Measurements from ENCODE around the gene STPG3. TPM values are rescaled to one million over a fixed set of nuclear protein-coding genes. Genes with fewer than 3 reads are reported as not detected.

Gene STPG3
- total and polyA plus RNA-seq, 2 of the 13 experiments (the other 11 are each of a cell fraction or from before 2014, with no cell fraction given): not detected

DNA sequence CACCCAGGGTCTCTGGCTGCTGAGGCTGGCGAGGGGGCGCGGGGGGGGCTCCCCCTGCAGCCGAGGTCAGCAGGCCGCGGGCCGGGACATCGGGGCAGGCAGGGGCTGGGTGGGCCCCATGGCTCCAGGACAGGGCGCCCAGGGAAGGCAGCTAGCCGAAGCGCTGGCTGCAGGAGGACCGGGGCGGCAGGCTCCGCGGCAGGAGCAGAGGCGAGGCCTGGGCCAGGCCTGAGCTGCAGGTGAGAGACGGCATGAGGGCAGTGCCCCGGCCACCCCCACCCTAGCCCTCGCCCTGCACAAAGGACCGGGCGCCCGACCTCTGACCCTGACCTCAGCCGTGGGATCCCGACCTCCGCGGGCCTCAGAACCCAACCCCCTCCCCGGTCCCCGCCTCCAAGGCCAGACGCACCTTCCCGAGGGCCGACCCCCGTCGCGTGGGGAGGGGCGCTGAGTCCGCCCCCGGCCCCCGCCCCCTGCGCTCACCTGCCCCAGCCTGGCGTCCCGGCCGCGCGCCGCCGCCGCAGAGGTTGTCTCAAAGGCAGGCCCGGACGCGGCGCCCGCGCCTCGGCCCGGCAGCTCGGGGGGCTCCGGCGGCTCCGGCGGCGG lies 29.5 kb upstream of the STPG3 start (continued):
- TF ChIP-seq, protein P1, sequence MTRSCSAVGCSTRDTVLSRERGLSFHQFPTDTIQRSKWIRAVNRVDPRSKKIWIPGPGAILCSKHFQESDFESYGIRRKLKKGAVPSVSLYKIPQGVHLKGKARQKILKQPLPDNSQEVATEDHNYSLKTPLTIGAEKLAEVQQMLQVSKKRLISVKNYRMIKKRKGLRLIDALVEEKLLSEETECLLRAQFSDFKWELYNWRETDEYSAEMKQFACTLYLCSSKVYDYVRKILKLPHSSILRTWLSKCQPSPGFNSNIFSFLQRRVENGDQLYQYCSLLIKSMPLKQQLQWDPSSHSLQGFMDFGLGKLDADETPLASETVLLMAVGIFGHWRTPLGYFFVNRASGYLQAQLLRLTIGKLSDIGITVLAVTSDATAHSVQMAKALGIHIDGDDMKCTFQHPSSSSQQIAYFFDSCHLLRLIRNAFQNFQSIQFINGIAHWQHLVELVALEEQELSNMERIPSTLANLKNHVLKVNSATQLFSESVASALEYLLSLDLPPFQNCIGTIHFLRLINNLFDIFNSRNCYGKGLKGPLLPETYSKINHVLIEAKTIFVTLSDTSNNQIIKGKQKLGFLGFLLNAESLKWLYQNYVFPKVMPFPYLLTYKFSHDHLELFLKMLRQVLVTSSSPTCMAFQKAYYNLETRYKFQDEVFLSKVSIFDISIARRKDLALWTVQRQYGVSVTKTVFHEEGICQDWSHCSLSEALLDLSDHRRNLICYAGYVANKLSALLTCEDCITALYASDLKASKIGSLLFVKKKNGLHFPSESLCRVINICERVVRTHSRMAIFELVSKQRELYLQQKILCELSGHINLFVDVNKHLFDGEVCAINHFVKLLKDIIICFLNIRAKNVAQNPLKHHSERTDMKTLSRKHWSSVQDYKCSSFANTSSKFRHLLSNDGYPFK (CRISPR knock-in tag; IDR thresholded peaks at IDR 0.05; ENCODE audit: borderline replicate concordance): no peak
- peak; percentile 78; the same call in 1 of the 2 replicates for TF ChIP-seq MTA1 (CRISPR knock-in tag; IDR thresholded peaks at IDR 0.05; ENCODE audit: borderline replicate concordance)
- TF ChIP-seq, protein P2, sequence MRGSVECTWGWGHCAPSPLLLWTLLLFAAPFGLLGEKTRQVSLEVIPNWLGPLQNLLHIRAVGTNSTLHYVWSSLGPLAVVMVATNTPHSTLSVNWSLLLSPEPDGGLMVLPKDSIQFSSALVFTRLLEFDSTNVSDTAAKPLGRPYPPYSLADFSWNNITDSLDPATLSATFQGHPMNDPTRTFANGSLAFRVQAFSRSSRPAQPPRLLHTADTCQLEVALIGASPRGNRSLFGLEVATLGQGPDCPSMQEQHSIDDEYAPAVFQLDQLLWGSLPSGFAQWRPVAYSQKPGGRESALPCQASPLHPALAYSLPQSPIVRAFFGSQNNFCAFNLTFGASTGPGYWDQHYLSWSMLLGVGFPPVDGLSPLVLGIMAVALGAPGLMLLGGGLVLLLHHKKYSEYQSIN (CRISPR knock-in tag; IDR thresholded peaks at IDR 0.05; ENCODE audit: borderline replicate concordance): no peak

DNA sequence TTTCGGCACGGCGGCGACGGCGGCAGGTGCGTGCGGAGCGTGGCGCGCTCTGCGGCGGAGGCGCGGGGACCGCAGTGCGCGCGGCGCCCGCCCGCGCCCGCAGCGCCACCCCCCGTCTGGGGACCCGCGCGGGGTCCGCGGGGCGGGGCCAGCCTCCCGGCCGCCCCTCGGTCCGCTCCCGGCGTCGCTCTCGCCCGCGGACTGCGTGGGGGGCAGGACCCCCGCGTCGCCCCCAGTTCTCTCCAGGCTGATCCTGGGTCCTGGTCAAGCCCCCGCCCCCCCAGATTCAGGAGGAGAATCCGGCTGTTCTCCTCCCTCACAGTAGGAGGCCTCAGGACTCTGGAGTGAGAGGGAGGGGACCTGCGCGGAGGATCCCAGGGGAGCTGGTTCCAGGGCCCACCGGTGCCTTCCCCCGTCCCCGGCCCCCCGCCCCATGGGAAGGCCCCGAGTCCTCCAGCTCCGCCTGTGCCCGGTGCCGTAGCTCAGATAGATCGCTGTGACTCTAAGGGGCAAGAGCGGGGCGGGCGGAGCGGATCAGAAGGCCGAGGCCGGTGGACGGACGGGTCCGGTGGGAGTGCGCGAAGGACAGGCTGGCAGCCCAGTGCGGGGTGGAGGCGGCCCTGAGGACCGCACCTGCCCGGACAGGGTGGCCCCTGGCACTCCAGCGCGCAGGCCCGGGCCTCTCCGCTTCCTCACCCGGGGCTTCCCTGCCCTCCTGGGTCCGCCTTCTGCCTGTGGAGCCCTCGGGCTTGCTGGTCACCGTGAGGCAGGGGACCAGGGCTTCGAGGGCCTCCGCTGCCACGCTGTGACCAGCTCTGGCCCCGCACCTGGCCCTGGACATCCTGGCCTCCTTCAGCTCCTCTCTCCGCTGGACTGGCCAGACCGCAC lies 28.7 kb upstream of the STPG3 start, which contains the start of gene RNF208:
Gene RNF208, minus strand, starts transcription at position 51 of the 888 bp plus-strand sequence. CDS start 1,028 bp downstream, outside the sequence.
- peaks cover 3% of the 10 kb centered on the region for H3K79me2 ChIP-seq (ENCODE audit: insufficient read depth, low read length)
- 0% methylated on average over 1 of the region's 88 CpGs for WGBS (ENCODE audit: low lambda C conversion rate)
- peak within 1 kb of the TSS; percentile 80 for H3K9ac ChIP-seq (ENCODE audit: insufficient read depth, low read depth, low read length)
- peaks cover 4% of the 10 kb centered on the region; the same call in 1 of the 2 replicates for H4K20me1 ChIP-seq (ENCODE audit: insufficient read depth, low read length)
- FAIRE-seq: no peak
- intact Hi-C loops (cut with micrococcal nuclease; ENCODE audit: unreplicated experiment): loop anchor here (2.0 kb wide), 2 partner anchors 14 to 22 kb away; partner anchors contain the start of gene TPRN
- ATAC-seq: peak; percentile 9
- no peaks in the 10 kb centered on the region; a peak in 1 of 5 replicates for H3K27me3 ChIP-seq (ENCODE audit: control insufficient read depth in 1 of 2, insufficient read depth in 2 of 2, low read length in 2 of 2)
- in situ Hi-C loops (cut with HindIII; ENCODE audit: extremely low pct_ligation_motif_present, low pct_unique_long_range_greater_than_20kb): no loop called here
- POLR2A ChIA-PET: interaction anchor here (0.9 to 13.4 kb wide), 14 partner anchors 13 to 169 kb away, joined by 3 to 225 read pairs (median 18); partner anchors contain the start of genes ANAPC2, ENTPD2, MAN1B1 and NDOR1
- no TSS peak for BruUV-seq (replicated peaks)
- peak within 1 kb of the TSS; percentile 64 to 92 (median 84) for H3K4me3 ChIP-seq (replicated peaks in 1 of 3; ENCODE audit: insufficient read depth in 1 of 3, low read depth in 2 of 3, low read length in 3 of 3)
- H2AFZ ChIP-seq (ENCODE audit: low read length): no peak within 1 kb of the TSS
- no peak for DNase-seq (ENCODE audit: low spot score)
- H3K27ac ChIP-seq (ENCODE audit: extremely low read length, insufficient read depth, low read length): peak within 1 kb of the TSS; percentile 76
- no peaks in the 10 kb centered on the region for H3K9me3 ChIP-seq (ENCODE audit: low read length)
- H3K36me3 ChIP-seq (replicated peaks in 1 of 2; ENCODE audit: control insufficient read depth in 1 of 2, insufficient read depth in 2 of 2, low read length in 2 of 2): no peaks in the 10 kb centered on the region
- H3K4me2 ChIP-seq (ENCODE audit: low read depth, low read length): peak within 1 kb of the TSS; percentile 100
- H3K4me1 ChIP-seq (ENCODE audit: insufficient read depth, low read length): peaks cover 65% of the 10 kb centered on the region
- CTCF ChIA-PET (ENCODE audit: low intra/inter-chr PET ratio, low total read pairs): no interaction called here
- TF ChIP-seq ZNF256 (CRISPR knock-in tag; conservative IDR thresholded peaks at IDR 0.05) (no peak), ZNF225 (CRISPR knock-in tag; IDR thresholded peaks at IDR 0.05) (0 out of 2 replicates have a peak, but pooled peaks have one; percentile 72), PHF20 (CRISPR knock-in tag; IDR thresholded peaks at IDR 0.05) (no peak), IRX3 (CRISPR knock-in tag; IDR thresholded peaks at IDR 0.05; ENCODE audit: borderline replicate concordance, low read depth) (no peak), NR2F2 (IDR thresholded peaks at IDR 0.05; ENCODE audit: borderline replicate concordance, low read depth) (no peak), ZNF780A (CRISPR knock-in tag; IDR thresholded peaks at IDR 0.05) (no peak), ZBTB1 (CRISPR knock-in tag; IDR thresholded peaks at IDR 0.05; ENCODE audit: borderline replicate concordance) (0 out of 2 replicates have a peak, but pooled peaks have one; percentile 34), ZNF775 (CRISPR knock-in tag; IDR thresholded peaks at IDR 0.05; ENCODE audit: borderline replicate concordance) (no peak), ZNF296 (CRISPR knock-in tag; conservative IDR thresholded peaks at IDR 0.05) (no peak), SMC3 (IDR thresholded peaks at IDR 0.05; ENCODE audit: low read length) (no peak), ZNF337 (CRISPR knock-in tag; IDR thresholded peaks at IDR 0.05; ENCODE audit: borderline replicate concordance, low read depth) (no peak), SIN3B (IDR thresholded peaks at IDR 0.05; ENCODE audit: low read length) (no peak)
- TF ChIP-seq, protein P3, sequence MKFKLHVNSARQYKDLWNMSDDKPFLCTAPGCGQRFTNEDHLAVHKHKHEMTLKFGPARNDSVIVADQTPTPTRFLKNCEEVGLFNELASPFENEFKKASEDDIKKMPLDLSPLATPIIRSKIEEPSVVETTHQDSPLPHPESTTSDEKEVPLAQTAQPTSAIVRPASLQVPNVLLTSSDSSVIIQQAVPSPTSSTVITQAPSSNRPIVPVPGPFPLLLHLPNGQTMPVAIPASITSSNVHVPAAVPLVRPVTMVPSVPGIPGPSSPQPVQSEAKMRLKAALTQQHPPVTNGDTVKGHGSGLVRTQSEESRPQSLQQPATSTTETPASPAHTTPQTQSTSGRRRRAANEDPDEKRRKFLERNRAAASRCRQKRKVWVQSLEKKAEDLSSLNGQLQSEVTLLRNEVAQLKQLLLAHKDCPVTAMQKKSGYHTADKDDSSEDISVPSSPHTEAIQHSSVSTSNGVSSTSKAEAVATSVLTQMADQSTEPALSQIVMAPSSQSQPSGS (CRISPR knock-in tag; IDR thresholded peaks at IDR 0.05): no peak

Measured in HepG2 (cell line).